Measurements from ENCODE around the gene RIMS1. TPM values are rescaled to one million over a fixed set of nuclear protein-coding genes. Genes with fewer than 3 reads are reported as not detected.
A peak's percentile ranks its signal among the peaks of the same experiment; 100 is the strongest.

RIMS1 gene
- polyA plus RNA-seq, 3 donors = 2.4 to 2.8 (median 2.5) TPM

DNA sequence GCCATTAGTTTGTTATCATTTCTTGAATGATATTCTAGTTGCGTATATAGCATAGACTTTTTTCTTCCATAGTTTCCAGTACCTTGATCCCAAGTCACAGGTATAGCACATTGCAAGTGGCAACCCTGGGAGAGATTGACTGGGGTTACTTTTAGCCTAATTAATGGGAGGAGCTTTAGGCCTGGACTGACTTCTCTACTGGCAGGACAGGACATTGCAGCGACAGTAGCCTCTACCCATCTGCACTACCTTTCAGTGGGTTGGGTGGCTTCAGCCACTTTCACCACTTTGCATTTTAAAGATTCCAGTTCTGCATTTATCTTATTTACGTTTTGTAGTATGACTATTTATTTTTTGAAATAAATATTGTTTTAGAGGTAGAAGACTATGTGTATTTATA lies 320.3 kb downstream of the RIMS1 start:
- DNase-seq (ENCODE audit: extremely low read depth in 1 of 11, low read depth in 9 of 11, low spot score in 4 of 11) = no peak

DNA sequence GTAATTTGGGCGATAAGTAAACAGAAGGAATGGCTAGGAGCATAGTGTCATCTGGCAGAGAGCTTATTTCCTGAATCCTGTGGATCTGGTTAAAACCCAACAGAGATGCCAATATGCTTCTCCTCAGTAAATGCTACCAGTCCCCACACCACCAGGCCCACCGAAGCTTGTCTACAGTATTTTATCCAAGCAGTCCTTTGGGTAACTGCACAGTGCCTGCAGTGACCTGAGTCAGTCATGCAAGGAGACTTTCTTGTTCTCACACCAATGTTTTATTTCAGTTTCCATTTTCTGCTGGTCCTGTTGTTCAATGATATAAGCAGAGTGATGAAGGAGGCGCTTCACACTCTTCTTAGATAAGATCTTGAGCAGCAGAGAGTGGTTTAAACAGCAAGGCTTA lies 326.3 kb downstream of the RIMS1 start:
- no peak for DNase-seq (ENCODE audit: extremely low read depth in 1 of 11, low read depth in 9 of 11, low spot score in 4 of 11)

DNA sequence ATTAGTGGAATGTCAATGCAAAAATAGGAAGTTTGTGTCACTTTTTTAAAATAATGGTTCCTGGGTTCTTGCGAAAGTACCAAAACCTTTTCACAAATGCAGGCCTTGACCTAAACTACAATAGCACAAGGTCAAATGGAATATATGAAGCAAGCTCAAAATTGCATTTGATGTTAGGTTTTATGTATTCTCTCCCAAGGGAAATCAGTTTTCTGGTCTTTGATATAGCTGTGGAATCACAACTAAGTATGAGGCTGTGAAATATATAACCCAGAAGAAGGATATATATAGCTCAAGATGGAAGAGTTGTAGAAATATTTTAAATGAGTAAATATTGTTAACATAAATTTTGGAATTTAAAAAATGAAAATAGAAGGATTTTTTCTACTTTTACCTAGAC lies 327.3 kb downstream of the RIMS1 start:
- DNase-seq (ENCODE audit: extremely low read depth in 1 of 11, low read depth in 9 of 11, low spot score in 4 of 11) = no peak

DNA sequence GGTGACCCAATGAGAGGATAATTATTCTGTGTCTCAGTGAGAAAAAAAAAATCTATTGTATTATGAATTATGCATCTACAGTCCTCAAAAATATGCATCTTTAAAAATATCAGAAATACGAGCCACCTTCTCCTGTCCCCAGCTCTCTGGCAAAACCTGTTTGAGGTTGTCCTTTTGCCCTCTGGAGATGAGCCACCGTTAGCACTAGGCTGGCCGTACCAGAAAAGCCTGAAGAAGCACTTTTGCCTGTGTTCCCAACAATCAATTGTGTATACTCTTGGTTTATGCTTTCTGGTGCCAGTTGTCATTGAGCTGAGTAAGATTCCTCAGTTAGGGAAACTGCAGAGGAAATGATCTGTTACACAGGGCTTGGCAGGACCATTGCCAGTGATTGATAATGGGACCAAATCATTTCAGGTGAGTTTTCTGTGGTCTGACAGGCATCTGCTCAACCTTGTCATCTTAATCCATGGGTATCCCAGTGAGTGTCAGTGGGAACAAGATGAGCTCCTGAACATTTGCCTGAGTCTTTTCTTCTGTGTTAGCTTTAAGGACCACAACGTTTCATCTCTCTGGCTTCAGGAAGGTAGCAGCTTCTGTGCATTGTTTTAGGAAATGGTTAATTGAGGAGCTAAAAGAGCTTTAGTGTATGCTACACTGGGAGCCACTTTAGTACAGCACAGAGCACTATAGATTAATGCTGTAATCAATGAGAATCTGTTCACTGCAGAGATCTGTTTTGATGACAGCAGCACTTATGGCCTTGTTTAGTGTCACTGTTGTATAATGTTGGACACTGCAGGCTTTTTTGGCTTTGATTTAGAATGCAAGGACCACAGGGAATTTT lies 330.1 kb downstream of the RIMS1 start:
- DNase-seq (ENCODE audit: extremely low read depth in 1 of 11, low read depth in 9 of 11, low spot score in 4 of 11) = peak in 2 of 11 donors; percentile 1 to 5

DNA sequence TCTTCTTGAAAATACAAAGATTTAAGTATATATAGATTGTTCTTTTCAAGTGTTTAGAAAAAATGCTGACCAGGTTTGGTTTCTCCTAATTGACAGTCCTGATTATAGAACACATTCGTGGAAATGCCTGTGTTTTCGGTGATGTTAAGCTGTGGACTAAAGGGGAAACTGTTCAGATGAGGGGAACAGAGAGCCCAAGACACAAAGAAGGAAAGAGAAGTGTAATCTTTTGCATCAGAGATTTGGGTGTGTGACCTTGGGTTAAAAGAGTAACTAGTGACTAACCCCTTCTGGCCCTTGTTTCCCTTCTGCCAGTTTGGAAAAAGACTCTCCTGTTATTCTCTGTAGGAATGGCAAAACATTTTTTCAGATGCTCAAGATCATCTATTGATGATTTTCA lies 331.3 kb downstream of the RIMS1 start:
- no peak for DNase-seq (ENCODE audit: extremely low read depth in 1 of 11, low read depth in 9 of 11, low spot score in 4 of 11)

DNA sequence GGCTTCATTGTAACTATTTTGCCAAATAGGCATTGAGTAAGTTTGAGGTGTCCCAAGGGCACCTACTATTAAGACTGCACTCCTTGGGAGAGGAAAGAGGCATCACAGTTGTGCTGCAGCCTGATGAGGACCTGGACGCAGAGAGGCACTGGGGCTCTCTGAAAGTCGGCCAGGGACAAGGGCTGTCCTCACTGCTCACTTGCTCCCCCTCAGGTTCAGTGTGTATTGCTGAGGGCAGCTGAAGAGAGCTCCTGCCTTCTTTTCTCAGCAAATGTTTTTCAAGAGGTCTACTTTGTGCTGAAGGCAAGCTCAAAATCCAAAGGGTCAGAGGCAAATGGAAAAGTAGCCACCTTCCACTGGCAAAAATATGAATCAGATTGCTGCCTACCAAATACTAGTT lies 331.8 kb downstream of the RIMS1 start:
- DNase-seq (ENCODE audit: extremely low read depth in 1 of 11, low read depth in 9 of 11, low spot score in 4 of 11) = peak in 6 of 11 donors; percentile 0 to 12 (median 2)

DNA sequence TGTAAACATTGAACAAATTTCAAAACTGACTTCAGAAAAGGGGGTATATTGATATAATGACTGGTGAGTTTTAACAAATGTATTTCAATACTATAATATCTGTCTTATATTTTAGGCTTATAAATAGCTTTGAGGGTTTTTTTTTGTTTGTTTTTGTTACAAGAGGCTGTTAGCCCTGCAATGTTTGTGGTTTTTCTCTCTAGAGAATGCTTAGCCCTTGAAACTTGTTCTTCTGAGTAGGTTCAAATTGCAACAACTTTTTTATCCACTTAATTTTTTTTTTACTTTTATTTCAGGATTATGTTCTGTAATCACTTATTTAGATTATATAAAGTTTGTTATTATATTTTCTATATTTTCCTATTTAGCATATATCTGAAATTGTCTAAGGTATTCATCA lies 333.2 kb downstream of the RIMS1 start:
- no peak for DNase-seq (ENCODE audit: extremely low read depth in 1 of 11, low read depth in 9 of 11, low spot score in 4 of 11)

DNA sequence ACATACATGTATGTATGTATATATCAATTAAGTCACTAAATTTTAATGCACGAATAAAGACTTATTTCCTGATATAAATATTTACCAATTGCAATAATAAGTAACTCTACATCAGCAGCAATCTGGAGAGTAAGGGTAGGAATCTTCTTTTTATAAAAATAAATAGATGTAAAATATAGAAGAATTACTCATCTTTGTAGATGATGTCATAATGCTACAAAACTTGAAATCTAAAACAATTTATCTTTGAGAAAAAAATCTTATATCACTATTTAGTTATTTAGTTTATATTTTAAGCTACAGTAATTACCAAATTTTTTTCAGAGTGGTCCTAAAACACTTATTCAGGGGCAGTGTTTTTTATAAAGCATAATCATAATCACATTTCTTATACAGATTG lies 351.7 kb downstream of the RIMS1 start:
- DNase-seq (ENCODE audit: extremely low read depth in 1 of 11, low read depth in 9 of 11, low spot score in 4 of 11) = no peak

DNA sequence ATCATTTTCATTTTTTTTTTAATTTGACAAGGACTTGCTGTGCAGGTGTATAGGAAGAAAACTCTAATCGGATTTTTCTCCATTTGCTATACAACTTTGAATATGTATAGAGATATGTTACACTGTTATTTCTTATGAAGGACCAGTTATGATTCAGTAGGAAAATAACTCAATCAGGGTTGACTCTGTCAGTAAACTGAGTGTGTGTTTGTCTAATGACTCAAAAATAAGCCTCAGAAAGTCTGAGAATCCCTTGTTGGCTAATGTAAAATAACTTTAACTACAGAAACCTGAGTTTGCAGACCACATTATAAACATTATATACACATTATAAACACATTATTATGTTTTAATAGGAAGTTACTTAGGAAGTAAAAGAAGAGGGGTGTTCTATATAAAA lies 352.6 kb downstream of the RIMS1 start:
- no peak for DNase-seq (ENCODE audit: extremely low read depth in 1 of 11, low read depth in 9 of 11, low spot score in 4 of 11)

DNA sequence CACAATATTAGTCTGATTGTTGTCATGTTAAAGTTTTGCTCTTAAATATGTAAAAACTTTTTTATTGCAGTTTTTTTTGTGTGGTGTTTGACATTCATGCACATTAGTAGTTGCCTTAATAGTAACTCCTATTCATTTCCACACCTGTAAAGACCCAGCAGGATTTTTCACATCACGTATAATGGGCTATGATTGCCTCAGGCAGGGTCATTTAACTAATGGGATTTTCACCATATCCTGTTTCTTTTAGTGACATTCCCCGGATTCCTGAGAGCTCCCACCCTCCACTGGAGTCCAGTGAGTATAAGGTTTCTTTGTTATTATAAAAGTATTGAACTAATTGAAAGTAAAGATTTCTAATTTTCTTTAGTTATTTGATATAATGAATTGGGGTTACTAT lies 359.2 kb downstream of the RIMS1 start:
- DNase-seq (ENCODE audit: extremely low read depth in 1 of 11, low read depth in 9 of 11, low spot score in 4 of 11) = peak in 8 of 11 donors; percentile 5 to 50 (median 24)

DNA sequence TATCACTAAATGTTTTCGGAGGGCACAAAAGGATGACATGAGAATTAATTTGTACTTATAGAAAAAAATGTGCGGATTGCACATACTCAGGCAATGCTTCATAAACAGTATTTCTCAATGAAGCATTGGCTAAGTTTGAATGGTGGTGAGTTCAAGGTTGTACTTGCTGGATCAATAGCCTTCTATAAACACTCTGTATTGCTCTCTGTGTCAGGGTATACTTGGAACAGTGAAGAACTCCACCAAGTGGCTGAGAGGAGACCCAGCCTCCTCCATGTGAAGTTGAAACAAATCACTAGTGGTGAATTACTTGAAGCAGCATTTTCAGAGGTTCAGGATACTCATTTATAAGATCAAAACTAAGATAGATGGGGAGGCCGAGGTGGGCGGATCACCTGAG lies 360.6 kb downstream of the RIMS1 start:
- DNase-seq (ENCODE audit: extremely low read depth in 1 of 11, low read depth in 9 of 11, low spot score in 4 of 11) = no peak

DNA sequence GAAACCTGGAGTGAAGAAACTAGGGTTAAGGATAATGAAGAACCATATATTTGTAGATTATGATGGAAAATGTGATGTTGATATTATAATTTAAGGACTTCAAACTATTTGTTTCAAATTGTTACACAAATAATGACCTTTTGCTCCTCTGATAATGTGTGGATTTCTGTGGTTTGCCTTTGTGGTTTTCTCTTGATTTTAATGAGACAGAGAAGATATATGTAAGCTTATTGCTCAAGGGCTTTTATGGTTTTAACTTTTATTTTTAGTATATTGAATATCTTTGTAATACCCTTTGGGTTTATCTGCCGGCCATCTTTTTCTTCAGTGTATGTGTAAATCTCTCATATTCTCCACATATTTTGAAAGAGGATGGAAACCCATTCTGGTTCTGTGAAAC lies 362.3 kb downstream of the RIMS1 start:
- DNase-seq (ENCODE audit: extremely low read depth in 1 of 11, low read depth in 9 of 11, low spot score in 4 of 11) = no peak

DNA sequence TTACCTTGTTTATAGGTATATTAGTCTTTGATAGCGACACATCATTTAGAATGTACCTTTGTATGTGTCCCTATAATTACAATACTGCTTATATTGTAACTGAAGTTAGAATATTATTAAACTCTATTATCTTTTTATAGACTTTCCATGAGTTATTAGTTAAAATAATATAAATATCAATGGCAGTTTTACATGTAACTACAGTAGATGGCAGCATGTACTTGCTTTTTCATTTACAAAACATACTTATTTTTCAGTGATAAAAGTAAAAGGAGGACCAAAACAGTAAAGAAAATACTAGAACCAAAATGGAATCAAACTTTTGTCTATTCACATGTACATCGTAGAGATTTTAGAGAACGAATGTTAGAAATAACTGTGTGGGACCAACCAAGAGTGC lies 364.3 kb downstream of the RIMS1 start:
- DNase-seq (ENCODE audit: extremely low read depth in 1 of 11, low read depth in 9 of 11, low spot score in 4 of 11) = no peak

DNA sequence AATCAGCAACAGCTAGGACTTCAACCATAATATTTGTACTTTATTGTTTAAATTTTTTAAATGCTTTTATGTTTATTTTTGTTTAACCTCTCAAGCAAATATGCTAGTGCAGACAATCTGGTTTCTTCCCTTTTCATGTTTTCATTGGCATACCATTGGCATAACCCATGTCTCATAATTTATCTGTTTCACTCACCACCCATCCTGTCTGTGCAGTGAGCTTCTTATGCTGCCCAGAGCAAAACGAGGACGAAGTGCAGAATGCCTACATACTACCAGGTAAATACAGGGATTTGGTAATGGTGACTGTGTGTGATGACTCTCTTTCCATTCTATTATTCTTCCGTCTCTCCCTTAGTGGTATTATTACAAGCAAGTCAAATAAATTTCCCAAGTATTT lies 374.1 kb downstream of the RIMS1 start:
- no peak for DNase-seq (ENCODE audit: extremely low read depth in 1 of 11, low read depth in 9 of 11, low spot score in 4 of 11)

DNA sequence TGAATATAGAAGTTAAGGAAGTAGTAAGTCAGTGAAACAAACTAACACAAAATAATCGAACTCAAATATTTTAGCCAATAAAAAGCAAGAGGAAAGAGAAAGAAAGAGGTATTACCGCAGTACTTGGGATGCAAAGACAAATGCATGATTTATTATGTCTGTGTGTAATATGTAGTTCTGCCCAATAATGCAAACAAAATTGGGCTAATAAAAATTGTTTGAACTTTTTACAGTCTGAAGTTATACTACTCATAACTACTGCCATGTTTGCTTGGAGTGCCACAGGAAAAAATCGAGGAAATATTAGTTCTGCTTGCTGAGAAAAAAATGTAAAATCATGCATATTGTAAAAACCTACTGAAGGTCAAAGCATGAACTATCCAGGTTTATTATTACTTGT lies 375.2 kb downstream of the RIMS1 start:
- DNase-seq (ENCODE audit: extremely low read depth in 1 of 11, low read depth in 9 of 11, low spot score in 4 of 11) = no peak

DNA sequence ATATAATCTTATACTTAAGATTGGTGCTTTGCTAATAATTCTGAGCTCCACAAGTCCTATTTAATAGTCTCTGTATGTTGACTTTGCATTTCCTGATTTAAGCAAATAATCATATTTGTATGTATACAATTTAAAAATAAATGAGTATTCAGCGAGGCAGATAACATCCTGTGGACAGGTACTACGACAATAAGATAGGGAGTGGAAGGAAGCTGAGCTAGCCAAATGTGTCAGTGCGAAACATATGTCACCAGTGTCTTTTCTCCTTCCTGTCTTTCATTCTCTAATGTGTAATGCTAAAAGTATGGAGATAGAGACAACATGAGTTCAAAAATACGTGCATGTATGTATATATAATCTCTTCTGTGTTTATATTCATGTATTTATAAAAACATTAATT lies 375.9 kb downstream of the RIMS1 start:
- DNase-seq (ENCODE audit: extremely low read depth in 1 of 11, low read depth in 9 of 11, low spot score in 4 of 11) = no peak

DNA sequence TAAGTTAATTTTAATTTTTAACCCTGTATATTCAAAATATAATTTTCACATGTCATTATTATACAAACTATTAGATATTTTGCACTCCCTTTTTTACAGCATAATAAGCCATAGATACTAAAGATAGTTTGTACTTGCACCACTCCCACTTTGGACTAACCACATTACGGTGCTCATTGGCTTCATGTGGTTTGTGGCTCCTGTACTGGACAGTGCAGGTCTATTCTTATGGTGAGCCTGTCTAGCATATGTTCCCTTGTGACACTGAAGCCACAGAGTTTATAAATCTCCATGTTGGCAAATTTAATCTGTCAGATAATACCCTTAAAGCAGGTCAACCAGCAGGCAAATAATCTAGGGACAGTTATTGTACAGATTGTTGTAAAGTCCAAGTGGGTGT lies 381.1 kb downstream of the RIMS1 start:
- no peak for DNase-seq (ENCODE audit: extremely low read depth in 1 of 11, low read depth in 9 of 11, low spot score in 4 of 11)

DNA sequence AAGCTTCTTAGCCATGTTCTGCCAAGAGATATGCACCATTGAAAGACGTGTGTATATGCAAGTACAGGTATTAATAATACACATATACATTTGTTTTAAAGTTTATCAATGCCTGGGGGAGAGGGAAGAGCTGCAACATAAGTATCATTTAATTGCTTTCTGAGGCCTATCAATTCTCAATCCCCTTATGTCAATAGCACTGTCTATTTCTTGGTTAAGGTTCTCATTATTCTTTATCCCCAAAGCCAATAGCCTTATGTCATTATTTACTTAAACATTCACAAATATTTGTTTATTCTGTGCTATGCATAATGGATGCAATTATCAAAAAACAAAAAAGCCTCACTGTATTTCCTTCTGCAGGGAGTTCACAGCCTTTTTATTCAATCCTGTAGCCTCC lies 385.2 kb downstream of the RIMS1 start:
- no peak for DNase-seq (ENCODE audit: extremely low read depth in 1 of 11, low read depth in 9 of 11, low spot score in 4 of 11)

DNA sequence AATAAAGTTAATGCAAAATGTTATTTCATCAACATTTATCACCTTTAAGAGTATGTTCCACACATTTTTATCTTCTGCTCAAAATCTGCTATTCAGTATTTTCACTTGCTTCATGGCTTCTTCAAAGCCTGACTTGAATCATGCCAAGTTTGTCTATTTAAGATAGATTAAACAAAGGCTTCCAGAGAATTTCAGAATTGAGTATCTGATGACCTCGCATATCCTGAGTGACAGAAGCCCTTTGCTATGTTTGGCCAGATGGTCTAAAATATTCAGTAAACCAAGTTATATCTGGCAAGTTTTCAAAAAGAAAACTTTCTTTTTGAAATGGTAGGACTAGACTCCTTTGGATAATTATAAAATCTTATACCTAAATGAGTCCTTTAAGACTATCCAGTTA lies 386.6 kb downstream of the RIMS1 start:
- no peak for DNase-seq (ENCODE audit: extremely low read depth in 1 of 11, low read depth in 9 of 11, low spot score in 4 of 11)

DNA sequence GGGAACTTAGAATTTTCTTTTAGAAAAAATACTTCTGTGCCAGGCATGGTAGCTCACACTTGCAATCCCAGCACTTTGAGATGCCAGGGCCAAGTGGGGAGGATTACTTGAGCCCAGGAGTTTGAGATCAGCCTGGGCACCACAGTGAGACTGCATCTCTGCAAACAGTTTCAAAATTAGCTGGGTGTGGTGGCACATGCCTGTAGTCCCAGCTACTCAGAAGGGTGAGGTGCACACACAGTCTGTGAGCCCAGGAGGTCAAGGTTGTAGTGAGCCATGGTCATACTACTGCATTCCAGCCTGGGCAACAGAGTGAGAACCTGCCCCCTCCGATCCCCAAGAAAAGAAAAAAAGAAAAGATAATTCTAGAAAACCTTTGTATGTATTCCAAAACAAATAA lies 389.5 kb downstream of the RIMS1 start:
- no peak for DNase-seq (ENCODE audit: extremely low read depth in 1 of 11, low read depth in 9 of 11, low spot score in 4 of 11)

DNA sequence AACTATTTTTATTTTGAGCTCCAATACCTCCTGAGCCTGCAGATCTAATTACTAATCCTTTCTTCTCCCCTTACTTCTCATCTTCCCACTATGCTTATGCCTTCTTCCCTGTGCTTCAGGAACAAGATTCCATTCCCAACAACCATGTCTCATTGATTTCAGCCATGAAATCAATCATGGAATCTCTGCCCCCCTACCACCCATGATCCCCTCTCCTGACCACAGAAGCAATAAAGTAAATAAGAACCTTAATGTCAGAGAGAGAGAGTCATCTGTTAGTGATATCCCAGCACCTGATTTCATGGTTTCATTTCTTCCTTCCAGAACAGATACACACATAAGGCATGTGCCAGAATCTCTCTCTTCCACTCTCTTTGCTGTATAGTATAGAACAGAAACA lies 395.9 kb downstream of the RIMS1 start:
- DNase-seq (ENCODE audit: extremely low read depth in 1 of 11, low read depth in 9 of 11, low spot score in 4 of 11) = no peak
